Measurements from ENCODE around the gene MMP3.

MMP3 gene

DNA sequence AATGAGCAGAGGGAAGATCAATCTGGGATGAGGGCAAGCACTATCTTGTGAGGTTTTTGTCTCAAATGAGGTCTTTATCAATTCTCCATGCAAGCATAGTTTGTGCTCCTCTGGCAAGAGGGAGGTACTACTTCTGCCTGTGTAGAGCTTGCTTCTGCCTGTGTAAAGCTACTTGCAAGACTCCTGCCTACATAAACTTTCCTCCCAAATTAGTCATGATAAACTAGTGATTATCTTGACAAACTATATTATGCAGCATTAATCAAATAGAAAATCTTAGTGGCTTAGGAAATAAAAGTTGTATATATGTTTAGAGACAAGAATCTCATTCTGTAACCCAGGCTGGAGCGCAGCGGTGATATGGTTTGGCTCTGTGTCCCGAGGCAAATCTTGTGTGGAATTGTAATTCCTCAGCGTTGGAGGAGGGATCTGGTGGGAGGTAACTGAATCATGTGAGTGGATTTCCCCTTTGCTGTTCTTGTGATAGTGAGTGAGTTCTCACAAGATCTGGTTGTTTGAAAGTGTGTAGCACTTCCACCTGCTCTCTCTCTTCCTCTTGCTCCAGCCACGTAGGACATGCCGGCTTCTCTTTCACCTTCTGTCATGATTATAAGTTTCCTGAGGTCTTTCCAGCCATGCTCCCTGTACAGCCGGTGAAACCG is 54.9 kb downstream of the MMP3 start:
- no peak for DNase-seq

Measured in NCI-H2107 (cell line).